ENCODE results near the gene REPIN1.

REPIN1 gene

DNA sequence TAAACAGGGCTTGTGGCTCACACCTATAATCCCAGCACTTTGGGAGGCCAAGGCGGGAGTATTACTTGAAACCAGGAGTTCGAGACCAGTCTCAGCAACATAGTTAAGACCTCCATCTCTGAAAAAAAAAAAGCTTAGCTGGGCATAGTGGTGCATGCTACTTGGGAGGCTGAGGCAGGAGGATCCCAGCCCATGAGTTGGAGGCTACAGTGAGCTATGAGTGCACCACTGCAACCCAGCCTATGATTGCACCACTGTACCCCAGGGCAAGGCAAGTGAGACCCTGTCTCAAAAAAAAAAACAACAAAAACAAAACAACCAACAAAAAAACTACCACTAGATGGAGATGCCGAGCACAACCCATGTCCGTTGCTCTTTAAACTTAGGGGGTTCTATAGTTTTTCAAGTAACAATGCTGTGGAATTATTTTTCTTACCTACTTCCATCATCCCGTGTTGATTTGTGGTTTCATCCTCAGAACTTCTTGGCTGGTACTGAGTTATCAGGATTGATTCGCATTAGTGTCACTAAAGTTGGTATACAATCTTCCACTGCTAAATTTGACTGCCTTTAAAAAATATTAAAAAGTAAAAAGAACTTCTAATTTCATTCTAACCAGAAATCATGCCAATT is 12.2 kb upstream of the REPIN1 start (continued):
- TF ChIP-seq ZNF501 (tag by site-specific recombination; IDR thresholded peaks at IDR 0.05) (no peak), ZNF146 (tag by site-specific recombination; IDR thresholded peaks at IDR 0.05) (no peak), BCL11B (tag by site-specific recombination; IDR thresholded peaks at IDR 0.05; ENCODE audit: low read depth) (0 out of 2 replicates have a peak, but pooled peaks have one; percentile 27)
- TF ChIP-seq, protein P1, sequence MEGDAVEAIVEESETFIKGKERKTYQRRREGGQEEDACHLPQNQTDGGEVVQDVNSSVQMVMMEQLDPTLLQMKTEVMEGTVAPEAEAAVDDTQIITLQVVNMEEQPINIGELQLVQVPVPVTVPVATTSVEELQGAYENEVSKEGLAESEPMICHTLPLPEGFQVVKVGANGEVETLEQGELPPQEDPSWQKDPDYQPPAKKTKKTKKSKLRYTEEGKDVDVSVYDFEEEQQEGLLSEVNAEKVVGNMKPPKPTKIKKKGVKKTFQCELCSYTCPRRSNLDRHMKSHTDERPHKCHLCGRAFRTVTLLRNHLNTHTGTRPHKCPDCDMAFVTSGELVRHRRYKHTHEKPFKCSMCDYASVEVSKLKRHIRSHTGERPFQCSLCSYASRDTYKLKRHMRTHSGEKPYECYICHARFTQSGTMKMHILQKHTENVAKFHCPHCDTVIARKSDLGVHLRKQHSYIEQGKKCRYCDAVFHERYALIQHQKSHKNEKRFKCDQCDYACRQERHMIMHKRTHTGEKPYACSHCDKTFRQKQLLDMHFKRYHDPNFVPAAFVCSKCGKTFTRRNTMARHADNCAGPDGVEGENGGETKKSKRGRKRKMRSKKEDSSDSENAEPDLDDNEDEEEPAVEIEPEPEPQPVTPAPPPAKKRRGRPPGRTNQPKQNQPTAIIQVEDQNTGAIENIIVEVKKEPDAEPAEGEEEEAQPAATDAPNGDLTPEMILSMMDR (tag by site-specific recombination; IDR thresholded peaks at IDR 0.05), result peak; percentile 64

DNA sequence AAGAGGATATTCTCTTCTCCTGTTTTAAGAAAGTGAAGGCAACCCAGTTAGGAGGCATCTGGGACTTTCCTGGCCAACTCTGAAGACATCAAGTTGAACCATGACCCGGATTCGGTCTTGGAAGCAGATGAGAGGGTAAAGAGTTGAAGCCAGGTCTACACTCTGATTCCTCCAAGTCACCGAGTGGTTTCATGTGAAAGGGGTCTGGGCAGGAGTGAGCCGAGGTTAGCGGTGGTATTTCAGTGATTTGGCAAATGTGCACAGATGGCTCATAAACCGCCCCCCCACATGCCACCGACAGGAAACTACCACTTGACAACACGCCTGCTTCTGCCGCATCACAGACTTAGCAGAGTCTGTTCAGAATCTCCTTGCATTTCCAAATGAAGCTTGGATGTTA is 11.4 kb upstream of the REPIN1 start:
- H3K36me3 ChIP-seq (ENCODE audit: control insufficient read depth in 2 of 2, insufficient read depth in 1 of 2, low read length in 2 of 2), result no peaks in the 10 kb centered on the region
- TF ChIP-seq, protein P2, sequence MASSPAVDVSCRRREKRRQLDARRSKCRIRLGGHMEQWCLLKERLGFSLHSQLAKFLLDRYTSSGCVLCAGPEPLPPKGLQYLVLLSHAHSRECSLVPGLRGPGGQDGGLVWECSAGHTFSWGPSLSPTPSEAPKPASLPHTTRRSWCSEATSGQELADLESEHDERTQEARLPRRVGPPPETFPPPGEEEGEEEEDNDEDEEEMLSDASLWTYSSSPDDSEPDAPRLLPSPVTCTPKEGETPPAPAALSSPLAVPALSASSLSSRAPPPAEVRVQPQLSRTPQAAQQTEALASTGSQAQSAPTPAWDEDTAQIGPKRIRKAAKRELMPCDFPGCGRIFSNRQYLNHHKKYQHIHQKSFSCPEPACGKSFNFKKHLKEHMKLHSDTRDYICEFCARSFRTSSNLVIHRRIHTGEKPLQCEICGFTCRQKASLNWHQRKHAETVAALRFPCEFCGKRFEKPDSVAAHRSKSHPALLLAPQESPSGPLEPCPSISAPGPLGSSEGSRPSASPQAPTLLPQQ (tag by site-specific recombination; IDR thresholded peaks at IDR 0.05), result no peak
- TF ChIP-seq ZBTB44 (tag by site-specific recombination; IDR thresholded peaks at IDR 0.05), result 0 out of 2 replicates have a peak, but pooled peaks have one; percentile 23
- TF ChIP-seq ZNF404 (tag by site-specific recombination; IDR thresholded peaks at IDR 0.05), result no peak
- peak; percentile 69 for TF ChIP-seq PRDM10 (tag by site-specific recombination; IDR thresholded peaks at IDR 0.05)
- no peak for TF ChIP-seq ELK4 (IDR thresholded peaks at IDR 0.05; ENCODE audit: borderline replicate concordance, low read depth, low read length)
- no peak for TF ChIP-seq ZNF624 (tag by site-specific recombination; IDR thresholded peaks at IDR 0.05)
- 0 out of 2 replicates have a peak, but pooled peaks have one; percentile 13 for TF ChIP-seq ZNF600 (tag by site-specific recombination; IDR thresholded peaks at IDR 0.05)
- peak; percentile 19; the same call in 1 of the 2 replicates for TF ChIP-seq ZNF335 (tag by site-specific recombination; conservative IDR thresholded peaks at IDR 0.05)
- peak; percentile 54; the same call in 1 of the 2 replicates for TF ChIP-seq GLIS1 (tag by site-specific recombination; IDR thresholded peaks at IDR 0.05)
- TF ChIP-seq ZNF560 (tag by site-specific recombination; IDR thresholded peaks at IDR 0.05; ENCODE audit: borderline replicate concordance), result no peak
- 0 out of 2 replicates have a peak, but pooled peaks have one; percentile 6 for TF ChIP-seq OVOL3 (tag by site-specific recombination; IDR thresholded peaks at IDR 0.05)
- no peak for TF ChIP-seq SP2 (tag by site-specific recombination; IDR thresholded peaks at IDR 0.05)
- peak; percentile 86 for TF ChIP-seq OSR2 (tag by site-specific recombination; IDR thresholded peaks at IDR 0.05)
- TF ChIP-seq SP7 (tag by site-specific recombination; IDR thresholded peaks at IDR 0.05), result 0 out of 2 replicates have a peak, but pooled peaks have one; percentile 29
- ChIA-PET CTCF (interaction anchor here (0.5 to 2.7 kb wide), 6 partner anchors 8 to 70 kb away, joined by 3 to 11 read pairs (median 4); no protein-coding TSS in a partner anchor), POLR2A (no interaction called here)
- no peak overlapping the region for H3K4me3 ChIP-seq (ENCODE audit: low read depth, low read length)
- no peak overlapping the region for H3K27ac ChIP-seq (ENCODE audit: extremely low read depth, low read depth, low read length)
- no peaks in the 10 kb centered on the region for H3K9me3 ChIP-seq (ENCODE audit: control insufficient read depth, insufficient read depth, low read depth, low read length)
- no peaks in the 10 kb centered on the region for H3K4me1 ChIP-seq (ENCODE audit: control insufficient read depth, insufficient read depth, low read length)
